HG02981 (cell line): ENCODE measurements around the gene DEGS1.

Experiments used
- ATAC-seq: cut with Tn5 transposase; IDR thresholded peaks from one replicate; pipeline ENCODE4 v1.9.1; 2021; ENCODE audit warnings: mild to moderate bottlenecking, moderate library complexity; ENCODE audit not compliant: unreplicated experiment

The DEGS1 gene

DNA sequence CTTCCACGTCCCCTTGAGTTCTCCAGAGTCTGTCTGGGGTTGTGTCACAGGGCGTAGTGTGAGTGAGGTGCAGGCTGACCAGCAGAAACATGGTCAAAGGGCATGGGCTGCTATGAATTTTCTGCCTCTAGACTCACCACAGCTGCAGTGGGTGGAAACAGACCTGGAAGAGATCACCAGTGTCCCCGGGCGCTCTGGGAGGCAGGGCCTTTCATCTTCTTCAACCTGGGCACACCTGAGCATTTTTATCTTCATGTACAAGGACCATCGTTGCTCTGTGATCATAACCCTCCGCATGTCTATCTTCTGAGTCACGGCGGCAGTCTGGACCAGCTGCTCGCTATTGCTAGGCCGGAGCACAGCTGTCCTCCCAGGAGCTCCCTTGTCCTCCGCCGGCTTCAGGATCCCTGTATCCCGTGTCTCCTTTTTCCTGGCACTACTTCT lies 29.6 kb downstream of the DEGS1 start:
- ATAC-seq = no peak

DNA sequence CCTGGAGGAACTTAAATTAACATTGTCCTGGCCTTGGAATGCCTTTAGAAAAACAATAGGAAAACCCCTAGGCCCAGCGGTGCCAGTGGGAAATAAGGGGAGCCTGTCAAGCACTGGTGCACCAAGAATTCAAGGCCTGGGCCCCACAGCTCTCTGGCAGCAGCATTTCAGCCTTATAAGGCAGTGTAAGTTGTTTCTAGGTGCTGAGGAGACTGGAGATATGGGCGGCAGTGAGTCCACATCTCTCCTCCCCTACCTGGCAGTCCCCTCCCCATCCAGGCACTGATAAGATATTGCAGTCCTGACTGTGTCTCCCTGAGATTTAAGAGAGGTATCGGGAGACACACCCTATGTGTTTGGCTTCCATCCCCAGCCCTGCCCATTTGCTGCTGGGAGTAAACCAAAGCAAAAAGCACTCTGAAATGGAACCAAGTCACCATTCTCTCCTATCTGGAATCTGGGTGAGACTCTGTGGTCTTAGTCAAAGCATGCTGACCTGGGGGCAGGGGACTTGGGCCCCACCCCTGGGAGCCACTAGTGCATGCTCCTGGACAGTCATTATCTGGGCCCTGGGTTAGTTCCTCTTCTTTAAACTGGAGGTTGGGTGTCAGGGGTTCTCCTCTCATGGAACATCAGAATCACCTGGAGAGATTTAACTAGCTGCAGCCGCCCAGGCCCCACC lies 30.5 kb downstream of the DEGS1 start:
- no peak for ATAC-seq

DNA sequence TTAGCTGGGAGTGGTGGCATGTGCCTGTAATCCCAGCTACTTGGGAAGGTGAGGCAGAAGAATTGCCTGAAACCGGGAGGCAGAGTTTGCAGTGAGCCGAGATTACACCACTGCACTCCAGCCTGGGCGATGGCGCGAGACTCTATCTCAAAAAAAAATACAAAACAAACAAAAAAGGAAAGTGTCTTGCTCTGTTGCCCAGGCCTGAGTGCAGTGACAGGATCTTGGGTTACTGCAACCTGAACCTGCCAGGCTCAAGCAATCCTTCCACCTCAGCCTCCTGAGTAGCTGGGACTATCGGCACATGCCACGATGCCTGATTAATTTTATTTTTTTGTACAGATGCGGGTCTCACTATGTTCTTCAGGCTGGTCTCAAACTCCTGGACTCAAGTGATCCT lies 33.3 kb downstream of the DEGS1 start:
- no peak for ATAC-seq

DNA sequence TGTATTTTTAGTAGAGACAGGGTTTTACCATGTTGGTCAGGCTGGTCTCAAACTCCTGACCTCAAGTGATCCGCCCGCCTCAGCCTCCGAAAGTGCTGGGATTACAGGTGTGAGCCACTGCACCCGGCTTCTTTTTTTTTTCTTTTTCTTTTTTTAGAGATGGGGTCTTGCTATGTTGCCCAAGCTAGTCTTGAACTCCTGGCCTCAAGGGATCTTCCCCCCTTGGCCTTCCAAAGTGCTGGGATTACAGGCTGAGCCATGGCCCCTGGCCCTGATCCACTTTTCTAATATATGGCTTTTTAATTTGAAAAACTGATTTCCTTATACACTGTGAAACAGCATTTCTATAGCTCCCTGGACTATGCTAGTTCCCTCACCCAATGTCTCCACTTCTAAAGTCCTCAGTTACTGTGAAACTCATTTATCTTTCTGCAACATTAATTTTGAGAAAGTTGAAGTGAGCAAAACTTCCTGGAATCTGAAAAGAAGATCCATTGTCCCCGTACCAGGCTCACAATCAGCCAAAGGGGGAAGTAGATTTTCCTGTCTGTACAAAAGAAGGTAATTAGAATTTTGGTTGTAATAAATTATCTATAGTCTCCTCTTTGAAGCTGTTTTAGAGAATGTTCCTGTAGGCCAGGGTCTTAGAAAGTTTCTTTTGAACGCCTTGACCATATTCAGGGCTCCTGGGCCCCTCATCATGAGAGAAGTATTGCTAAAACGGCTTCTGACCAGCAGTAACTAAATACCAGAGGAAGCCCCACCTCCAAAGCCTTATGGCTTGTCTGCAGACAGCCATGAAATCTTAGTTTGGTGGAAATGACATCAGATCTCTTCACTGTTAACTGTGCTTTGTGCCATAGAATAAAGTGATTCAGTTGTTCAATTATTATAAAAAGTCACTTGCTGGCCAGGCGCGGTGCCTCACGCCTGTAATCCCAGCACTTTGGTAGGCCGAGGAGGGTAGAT lies 34.9 kb downstream of the DEGS1 start:
- ATAC-seq = no peak

DNA sequence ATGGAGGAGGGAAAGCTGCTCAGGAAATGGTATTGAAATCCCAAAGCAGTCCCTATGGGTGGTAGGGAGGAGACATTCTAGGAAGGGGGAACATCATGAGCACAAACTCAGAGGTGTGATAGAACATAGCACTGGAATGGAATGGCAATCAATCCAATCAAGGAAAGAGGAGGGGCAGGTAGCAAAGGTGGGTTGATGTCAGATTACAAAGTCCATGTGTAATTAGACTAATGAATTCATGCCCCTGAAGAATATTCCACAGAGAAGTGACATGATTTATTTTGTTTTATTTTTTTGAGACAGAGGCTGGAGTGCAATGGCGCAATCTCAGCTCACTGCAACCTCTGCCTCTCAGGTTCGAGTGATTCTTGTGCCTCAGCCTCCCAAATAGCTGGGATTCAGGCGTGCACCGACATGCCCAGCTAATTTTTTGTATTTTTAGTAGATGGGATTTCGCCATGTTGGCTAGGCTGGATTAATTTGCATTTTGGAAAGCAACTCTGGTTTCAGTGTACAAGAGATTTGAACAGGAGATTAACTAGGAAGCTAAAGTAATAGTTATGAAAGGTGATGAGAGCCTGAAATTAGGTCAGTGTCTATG lies 36.1 kb downstream of the DEGS1 start:
- ATAC-seq = no peak

DNA sequence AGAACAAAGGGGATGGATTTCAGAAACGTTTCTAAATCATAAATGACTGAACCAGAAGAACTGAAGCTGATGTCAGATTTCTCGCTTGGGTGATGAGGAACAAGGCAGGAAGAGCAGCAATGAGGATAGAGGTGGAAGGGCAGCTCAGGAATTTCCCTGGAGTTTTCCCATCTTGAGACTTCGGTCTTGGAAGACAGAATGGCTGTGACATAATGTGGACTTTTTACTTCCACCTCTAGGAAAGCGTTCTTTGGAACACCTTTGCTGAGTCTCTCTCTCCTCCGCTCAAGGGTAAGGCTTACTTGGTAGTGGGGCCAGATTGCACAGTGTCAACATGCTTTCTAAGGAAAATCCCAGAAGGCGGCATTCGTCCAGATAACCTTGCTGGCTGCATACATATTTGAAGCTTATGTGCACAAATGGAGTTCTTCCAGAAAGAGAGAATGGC lies 36.6 kb downstream of the DEGS1 start:
- ATAC-seq = no peak

DNA sequence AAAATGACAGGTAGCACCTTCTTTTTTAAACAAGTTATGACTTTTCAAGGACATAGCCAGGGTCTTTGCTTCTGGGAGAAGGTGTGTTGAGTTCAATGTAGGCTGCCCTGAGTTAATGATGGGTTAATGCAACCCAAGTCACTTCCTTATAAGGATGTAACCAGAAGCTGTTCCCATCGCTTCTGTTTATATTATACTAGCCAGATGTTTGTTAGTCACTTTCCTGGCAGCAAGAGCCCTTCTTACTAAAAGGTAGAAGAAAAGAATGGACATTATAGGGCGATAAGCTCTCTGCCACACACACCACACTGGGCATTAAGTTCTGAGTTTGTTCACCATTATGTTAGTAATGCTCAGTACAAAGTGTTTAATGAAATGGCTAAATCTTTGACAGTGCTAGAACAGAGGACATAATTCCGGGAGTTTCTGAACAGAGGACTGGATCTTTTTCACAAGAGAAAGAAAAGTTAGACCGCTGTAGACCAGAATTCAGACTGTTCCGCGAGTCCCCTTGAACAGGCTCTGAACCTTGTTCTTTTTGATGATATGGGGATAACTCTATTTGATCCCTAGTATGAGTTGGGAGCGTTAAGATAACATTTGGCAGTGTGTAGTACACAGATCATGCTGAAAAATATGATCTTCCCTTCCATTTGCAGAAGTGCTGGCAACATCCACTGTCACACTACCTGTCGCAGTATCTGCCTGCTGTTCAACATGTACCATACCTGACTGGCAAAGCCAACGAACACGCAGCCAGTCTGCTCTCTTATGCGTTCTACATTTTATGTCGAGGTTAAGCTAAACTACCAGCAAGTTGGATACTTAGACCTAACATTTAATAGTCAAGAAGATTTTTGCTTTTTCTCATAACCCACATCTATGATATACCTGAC lies 41.0 kb downstream of the DEGS1 start:
- ATAC-seq = no peak

DNA sequence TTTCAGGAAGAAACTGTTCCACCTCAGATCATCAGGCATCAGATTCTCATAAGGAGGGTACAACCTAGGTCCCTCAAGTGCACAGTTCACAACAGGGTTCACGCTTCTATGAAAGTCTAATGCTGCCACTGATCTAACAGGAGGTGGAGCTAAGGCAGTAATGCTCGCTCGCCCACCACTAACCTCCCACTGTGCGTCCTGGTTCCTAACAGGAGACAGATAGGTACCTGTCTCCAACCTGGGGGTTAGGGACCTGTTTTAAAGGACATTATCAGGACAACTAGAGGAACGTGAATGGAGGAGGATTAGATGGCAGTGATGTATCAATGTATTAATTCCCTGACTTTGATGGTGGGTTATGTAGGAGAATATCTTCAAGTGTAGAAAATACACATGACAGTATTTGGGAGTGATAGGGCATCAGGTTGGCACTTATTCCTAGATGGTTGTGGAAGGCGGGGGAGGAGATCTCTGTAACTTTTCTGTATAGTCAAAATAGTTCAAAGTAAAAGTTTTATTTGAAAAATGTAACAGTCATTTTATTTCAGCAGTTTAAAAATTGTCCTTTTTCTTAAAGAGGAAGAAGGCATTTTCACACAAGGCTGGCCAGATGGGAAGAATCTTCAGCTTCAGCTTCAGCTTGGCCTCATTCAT lies 43.9 kb downstream of the DEGS1 start:
- ATAC-seq = no peak

DNA sequence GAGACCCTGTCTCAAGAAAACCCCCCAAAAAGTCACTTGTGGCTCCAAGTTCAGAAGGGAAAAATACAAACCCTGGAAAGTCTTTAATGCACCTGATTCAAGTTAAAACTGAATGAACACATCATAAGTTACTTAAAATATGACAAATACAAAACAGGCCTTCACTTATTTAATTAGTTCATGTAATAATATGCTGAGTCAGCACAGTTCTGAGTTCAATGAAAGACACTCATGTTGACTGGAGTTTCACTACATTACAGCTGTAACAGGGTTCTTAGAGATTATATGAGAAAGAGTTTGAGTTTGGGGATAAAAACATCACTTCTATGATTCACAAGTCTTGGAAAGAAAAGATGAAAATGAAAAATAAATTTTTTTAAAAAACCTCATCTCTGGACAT lies 51.0 kb downstream of the DEGS1 start:
- no peak for ATAC-seq

DNA sequence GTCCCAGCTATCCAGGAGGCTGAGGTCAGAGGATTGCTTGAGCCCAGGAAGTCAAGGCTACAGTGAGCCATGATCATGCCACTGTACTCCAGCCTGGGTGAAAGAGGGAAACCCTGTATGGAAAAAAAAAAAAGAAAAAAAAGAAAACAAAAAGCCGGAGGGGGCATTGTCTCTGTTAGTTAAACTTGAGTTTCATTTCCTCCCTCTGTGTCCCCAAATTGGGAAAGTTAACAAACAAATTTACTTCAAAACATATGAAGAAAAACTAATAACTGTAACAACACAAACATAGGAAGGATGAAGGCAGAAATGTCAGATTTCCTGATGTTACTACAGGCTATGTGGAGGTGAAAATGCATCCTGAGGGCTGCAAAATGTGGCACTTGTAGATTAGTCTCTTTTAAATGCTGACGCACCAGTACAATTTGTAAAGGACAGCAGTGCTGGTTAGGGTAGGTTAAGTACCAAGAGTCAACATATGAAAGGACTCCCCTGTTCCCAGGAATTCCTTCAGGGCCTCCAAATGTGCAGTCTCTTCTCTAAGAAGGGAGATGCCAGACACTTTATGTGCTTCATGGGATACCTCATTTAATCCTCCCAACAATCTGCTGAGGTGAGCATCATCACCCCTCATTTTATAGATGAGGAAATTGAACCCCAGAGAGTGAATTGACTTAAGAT lies 52.9 kb downstream of the DEGS1 start:
- no peak for ATAC-seq

DNA sequence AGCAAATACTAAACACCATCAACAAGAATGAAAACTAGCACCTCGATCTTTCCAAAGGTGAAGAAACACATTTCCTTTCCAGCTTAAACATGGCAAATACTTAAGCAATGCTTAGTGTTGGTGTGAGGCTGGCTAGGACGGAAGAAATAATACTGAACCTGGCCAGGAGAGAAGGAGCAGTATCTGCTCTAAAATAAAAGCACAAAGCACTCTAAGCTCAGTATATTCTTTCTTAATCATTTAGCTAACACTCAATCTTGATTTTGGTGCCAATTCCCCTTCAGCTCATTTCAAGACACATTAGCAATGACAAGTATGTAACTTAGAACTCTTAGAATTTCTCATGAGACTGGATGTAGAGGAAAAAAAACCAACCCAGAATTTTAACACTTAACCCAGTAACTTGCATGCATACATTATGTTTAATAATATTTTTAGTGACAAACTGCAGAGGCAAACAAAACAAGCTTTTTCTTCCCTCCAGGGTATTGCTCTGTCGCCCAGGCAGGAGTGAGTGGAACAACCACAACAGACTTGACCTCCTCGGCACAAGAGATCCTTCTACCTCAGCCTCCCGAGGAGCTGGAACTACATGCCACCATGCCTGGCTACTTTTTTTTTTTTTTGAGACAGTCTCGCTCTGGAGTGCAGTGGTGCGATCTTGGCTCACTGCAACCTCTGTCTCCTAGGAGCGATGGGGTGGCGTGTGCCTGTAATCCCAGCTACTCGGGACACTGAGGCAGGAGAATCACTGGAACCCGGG lies 54.3 kb downstream of the DEGS1 start:
- ATAC-seq = no peak

DNA sequence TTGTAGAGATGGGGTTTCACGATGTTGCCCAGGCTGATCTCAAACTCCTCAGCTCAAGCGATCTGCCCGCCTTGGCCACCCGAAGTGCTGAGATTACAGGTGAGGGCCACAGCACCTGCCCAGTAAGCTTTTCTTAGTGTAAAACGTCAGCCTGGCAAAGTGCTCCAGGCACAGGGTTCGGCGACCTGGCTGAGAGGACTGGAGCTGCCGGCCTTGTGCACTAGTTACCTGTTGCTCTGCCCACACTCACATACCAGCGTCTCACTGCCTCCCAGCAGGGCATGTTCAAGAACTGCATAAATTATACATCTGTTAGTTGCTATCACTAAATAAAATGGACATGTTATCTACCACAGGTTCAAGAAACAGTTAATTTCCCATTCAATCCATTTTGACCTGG lies 55.2 kb downstream of the DEGS1 start:
- no peak for ATAC-seq

DNA sequence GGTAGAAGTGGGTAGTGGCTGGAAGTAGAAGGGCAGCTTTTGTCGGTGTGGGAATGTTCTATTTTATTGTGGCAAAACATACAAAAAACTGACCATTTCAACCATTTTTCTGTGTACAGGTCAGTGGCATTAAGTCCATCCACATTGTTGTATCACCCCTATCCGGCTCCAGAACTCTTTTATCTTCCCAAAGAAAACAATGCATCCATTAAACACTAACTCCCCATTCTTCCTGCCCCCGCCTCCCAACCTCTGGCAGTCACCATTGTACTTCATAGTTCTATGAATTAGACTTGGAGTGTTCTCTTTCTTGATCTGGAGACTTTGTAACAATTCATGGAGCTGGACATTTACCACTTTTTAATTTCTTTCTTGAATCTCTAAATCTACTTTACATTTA lies 55.7 kb downstream of the DEGS1 start:
- no peak for ATAC-seq
